NOMO-1 treated with DMSO at 0.1 percent for 48 hours (cell line): ENCODE results near the gene ADAM8.
A peak's percentile ranks its signal among the peaks of the same experiment; 100 is the strongest.
"Not testable (repeated sequence)": the region's sequence is repeated elsewhere in the genome, so short reads cannot be mapped to it uniquely, and the experiment has no call there.

Experiments
- DNase-seq: peaks from one replicate; lab custom pipeline; 2025; ENCODE audit not compliant: unreplicated experiment; lab: John Stamatoyannopoulos, UW

Gene ADAM8

GRCh38 chr10:133234796-133235195 lies 41.9 kb downstream of the ADAM8 start:
- peak; percentile 47 for DNase-seq

- DNase-seq: no peak
Measured at GRCh38 chr10:133231946-133232574, 44.6 kb downstream of the ADAM8 start.

GRCh38 chr10:133231244-133231945 lies 45.3 kb downstream of the ADAM8 start:
- no peak for DNase-seq

- peak; percentile 67 for DNase-seq
Measured at GRCh38 chr10:133230387-133231195, 46.1 kb downstream of the ADAM8 start.

- DNase-seq: no peak
Measured at GRCh38 chr10:133230044-133230361, 46.7 kb downstream of the ADAM8 start, which contains the start of gene UTF1. TSS of gene UTF1 (plus strand) at chr10:133230217. CDS start at chr10:133230289, 72 bp downstream.

GRCh38 chr10:133229265-133230043 lies 47.2 kb downstream of the ADAM8 start:
- no peak for DNase-seq

GRCh38 chr10:133227256-133227655 lies 49.4 kb downstream of the ADAM8 start:
- DNase-seq: no peak

- DNase-seq: no peak
Measured at GRCh38 chr10:133226251-133226808, 50.3 kb downstream of the ADAM8 start.

- DNase-seq: no peak
Measured at GRCh38 chr10:133225707-133226191, 50.9 kb downstream of the ADAM8 start.

- no peak for DNase-seq
Measured at GRCh38 chr10:133224756-133225372, 51.8 kb downstream of the ADAM8 start.

- DNase-seq: no peak
Measured at GRCh38 chr10:133224076-133224475, 52.6 kb downstream of the ADAM8 start.

- DNase-seq: not testable (repeated sequence)
Measured at GRCh38 chr10:133221756-133222155, 54.9 kb downstream of the ADAM8 start.

GRCh38 chr10:133221331-133221730 lies 55.3 kb downstream of the ADAM8 start:
- no peak for DNase-seq

- DNase-seq: no peak
Measured at GRCh38 chr10:133219782-133220181, 56.9 kb downstream of the ADAM8 start.

- no peak for DNase-seq
Measured at GRCh38 chr10:133218891-133219290, 57.8 kb downstream of the ADAM8 start.

GRCh38 chr10:133217800-133218589 lies 58.7 kb downstream of the ADAM8 start:
- no peak for DNase-seq

GRCh38 chr10:133216776-133217175 lies 59.9 kb downstream of the ADAM8 start:
- DNase-seq: no peak

- no peak for DNase-seq
Measured at GRCh38 chr10:133215586-133215985, 61.1 kb downstream of the ADAM8 start.
